Measurements from ENCODE around the gene ANKRD22. TPM values are rescaled to one million over a fixed set of nuclear protein-coding genes. Genes with fewer than 3 reads are reported as not detected.

ANKRD22 gene
- polyA plus RNA-seq (2013, experiment 1 of 2; ENCODE audit: insufficient read length), result 0.41 TPM
- 0.54 TPM for polyA plus RNA-seq (2013, experiment 2 of 2; ENCODE audit: insufficient read length)

DNA sequence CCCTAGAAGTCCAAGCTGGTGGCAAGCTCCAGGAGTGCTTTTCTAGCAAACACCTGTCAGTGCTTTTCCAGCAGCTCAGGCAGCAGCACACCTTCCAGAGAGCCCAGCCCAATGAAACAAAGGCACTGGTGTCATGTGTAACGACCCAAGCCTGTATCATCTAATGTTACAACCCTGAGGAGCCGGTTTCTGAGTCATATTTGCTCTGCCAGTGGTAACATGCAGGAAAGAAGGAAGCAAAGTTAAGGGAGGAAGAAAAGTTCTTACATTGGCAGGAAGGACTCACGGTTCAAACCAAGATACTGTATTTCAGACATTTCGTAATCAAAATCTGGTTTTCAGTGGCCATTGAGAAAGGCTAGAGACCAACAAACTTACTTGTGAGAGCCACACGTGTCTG is at the start of gene ANKRD22:
Gene ANKRD22, minus strand, starts transcription at position 139 of the 400 bp plus-strand sequence. CDS start 237 bp downstream, outside the sequence.
- no peak for DNase-seq

GRCh38 chr10:88899886-88900285 is 48.2 kb upstream of the ANKRD22 start:
- DNase-seq, result no peak

- DNase-seq, result no peak
Observed at GRCh38 chr10:88898727-88899126, 47.1 kb upstream of the ANKRD22 start.

DNA sequence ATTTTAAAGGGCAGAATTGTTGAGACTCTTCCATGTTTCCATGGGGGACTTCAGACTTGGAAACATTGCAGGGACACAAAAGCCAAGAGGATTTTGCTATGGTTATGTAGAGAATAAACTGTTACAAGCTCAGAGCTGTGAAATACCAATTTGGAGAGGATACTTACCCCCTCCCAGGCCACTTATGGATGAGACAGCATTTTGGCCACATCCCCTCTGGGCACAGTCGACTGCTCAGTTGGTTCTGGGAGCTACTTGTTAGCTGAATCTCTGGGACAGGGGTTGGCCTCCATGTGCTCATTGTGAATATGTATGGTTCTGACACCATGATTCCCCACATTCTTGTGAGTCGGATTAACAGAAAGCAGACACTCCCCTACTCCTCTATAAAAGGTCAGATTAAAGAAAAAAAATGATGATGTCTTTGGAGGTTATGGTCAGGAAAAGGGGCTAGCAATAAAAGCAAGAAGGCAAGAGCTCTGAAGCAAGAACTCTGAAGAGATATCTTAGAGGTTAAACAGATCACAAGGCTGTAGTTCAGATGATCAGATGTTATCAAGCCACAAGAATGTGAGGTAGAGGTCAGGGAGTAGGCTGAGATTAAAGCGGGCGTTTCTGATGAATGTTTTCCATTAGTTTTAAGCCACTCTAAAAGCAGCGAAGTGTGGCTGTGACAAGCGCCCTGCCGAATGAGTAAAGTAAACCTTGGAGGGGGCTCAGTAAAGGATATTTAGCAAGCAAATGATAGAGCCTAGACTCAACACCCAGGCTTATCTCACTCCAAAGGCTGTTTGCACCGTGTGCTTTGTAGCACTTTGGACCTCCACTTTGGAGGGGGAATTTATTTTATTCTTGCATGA is 45.6 kb upstream of the ANKRD22 start:
- peak; percentile 28 for DNase-seq

GRCh38 chr10:88896372-88896993 is 44.8 kb upstream of the ANKRD22 start:
- no peak for DNase-seq

DNA sequence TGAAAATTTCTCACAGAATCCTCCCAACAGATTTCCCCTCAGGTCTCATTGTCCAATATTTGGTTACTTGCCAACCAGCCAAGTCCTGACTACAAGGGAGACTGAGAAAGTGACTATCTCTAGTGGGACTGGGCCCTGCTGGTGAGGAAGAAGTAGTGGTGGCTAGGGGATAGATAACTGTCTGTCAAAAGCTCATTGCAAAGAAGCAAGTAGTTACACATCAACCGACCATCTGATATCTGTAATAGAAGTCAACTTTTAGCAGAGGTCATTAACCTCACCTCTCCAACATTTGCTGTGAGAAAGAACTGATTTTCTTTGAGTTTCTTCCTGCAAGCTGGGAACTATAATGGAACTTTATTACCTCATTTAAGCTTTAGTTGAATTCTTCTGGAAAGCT is 43.6 kb upstream of the ANKRD22 start:
- DNase-seq, result no peak

GRCh38 chr10:88893611-88894010 is 42.0 kb upstream of the ANKRD22 start:
- peak; percentile 29 for DNase-seq

GRCh38 chr10:88892222-88892967 is 40.8 kb upstream of the ANKRD22 start:
- DNase-seq, result peak; percentile 72

DNA sequence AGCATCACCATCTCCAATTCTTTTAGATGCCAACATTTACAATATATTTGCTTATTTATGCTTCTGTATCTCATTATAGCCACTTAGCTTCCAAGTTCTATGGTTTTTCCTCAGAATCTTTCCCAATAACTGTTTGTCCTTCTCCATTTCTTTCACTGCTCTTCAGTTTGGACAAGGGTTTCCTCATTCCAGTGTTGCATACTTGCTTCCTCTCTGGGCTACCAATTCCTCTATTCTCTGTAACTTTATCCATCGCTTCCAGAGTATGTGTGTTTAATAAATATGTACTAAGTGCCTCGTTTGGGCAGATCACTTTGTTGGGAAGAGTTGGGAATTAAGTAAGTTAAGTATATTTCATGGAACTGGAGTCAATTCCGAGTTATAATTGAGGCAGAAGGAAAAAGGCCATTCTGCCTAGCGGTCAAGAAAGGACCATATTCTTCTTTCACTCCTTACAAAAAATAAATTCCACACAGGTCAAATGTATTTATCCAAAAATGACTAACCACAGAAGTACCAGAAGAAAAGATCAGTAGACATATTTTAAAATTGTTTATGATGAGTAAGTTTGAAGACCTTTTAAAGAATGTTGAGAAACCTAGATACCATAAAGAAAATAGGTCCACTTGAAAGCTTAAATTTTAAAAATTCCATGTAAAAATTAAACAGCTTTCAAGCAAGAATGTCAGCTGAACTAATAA is 39.2 kb upstream of the ANKRD22 start:
- DNase-seq, result peak; percentile 40

DNA sequence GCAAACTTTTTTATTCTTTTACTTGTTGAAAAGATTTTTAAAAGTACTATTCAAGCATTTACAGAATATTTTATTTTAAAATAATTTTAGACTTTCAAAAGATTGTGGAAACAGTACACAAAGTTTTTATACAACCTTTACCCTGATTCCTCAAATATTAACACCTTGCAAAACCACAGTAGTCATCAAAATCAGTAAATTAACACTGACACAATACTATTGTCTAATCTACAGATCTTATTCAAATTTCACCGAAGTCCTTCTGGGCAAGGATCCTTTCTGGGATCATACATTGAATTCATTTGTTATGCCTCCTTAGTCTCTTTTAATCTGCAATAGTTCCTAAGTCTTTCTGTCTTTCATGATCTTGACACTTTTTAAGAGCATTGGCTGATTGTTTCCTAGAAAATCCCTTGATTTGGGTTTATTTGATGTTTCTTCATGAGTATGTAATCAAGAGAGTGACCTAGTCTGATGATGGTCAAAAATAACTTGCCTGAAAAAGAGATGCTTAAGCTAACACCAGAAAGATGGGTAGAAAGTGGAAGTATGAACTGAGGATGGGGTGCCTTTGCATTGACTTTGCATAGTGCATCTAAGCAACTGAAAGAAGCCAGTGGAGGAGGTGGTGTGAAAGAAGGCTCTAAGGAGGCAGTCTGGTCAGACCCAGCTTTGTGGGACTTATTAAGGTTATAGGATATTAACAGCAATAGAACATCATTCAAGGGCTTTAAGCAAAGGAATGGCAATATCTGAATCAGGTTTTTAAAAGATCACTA is 38.1 kb upstream of the ANKRD22 start:
- no peak for DNase-seq

DNA sequence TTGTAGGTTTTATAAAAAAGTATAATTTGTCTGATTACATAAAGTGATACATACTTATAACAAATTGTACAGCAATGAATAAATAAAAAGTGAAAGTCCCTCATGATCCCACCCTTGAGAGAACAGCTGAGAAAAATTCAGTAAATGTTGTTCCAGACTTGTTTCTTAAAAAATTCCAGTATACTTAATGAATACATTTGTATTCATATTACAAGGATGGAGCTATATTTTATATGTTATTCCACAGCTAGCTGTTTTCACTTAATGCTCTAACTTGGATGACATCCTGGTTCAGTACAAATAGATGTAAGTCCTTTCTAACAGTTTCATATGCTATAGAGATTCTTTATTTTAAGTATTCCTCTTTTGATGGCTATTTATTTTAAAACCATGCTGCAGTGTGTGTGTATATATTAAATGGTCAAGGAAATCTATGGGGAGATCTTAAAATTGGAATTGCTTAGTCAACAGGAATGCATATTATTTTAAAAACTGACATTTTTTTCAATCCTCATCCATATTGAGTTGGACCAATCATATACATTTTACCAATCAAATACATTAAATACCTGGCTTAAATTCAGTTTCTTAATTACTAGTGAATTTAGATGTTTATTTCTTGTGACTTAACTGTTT is 37.3 kb upstream of the ANKRD22 start:
- no peak for DNase-seq

DNA sequence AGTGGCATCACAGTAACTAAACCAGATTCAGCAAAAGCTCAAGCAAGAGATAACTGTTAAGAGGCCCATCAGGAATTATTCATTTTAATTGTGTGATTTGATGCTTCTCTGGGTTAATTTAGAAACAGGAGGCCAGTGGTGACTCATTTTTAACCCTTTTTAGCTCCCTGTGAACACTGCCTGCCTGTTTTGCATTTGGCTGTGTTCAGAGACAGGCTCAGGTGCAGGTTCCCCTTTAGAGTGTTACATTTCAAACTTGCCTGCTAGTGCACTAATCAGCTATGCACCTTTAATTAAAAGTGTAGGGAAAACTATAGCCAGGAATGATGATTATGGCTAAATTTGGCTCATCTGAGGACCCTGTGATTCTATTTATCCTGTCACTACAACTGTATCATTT is 34.9 kb upstream of the ANKRD22 start:
- no peak for DNase-seq

GRCh38 chr10:88883448-88883809 is 31.8 kb upstream of the ANKRD22 start:
- no peak for DNase-seq

GRCh38 chr10:88882646-88883447 is 31.2 kb upstream of the ANKRD22 start:
- peak; percentile 78 for DNase-seq

GRCh38 chr10:88881922-88882645 is 30.4 kb upstream of the ANKRD22 start:
- no peak for DNase-seq

DNA sequence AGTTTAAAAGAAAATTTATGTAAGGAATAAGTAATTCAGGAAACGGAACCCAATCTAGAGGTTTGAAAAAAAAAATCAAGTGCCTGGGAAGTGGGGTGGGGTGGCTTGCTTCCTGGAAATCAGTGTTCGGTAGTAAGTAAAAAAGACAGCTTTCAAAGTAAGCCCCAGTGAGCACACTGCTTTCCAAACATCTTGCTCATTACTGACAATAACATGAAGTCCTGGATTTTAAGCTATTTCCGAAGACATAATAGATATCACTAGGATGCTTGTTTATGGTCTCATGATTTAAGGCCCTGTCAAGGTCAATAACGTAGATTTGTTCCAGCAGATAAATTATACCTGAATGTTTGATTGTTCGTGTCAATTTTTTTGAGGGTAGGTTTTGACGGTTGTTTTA is 29.7 kb upstream of the ANKRD22 start:
- no peak for DNase-seq

GRCh38 chr10:88880282-88881076 is 28.8 kb upstream of the ANKRD22 start:
- DNase-seq, result peak; percentile 66

DNA sequence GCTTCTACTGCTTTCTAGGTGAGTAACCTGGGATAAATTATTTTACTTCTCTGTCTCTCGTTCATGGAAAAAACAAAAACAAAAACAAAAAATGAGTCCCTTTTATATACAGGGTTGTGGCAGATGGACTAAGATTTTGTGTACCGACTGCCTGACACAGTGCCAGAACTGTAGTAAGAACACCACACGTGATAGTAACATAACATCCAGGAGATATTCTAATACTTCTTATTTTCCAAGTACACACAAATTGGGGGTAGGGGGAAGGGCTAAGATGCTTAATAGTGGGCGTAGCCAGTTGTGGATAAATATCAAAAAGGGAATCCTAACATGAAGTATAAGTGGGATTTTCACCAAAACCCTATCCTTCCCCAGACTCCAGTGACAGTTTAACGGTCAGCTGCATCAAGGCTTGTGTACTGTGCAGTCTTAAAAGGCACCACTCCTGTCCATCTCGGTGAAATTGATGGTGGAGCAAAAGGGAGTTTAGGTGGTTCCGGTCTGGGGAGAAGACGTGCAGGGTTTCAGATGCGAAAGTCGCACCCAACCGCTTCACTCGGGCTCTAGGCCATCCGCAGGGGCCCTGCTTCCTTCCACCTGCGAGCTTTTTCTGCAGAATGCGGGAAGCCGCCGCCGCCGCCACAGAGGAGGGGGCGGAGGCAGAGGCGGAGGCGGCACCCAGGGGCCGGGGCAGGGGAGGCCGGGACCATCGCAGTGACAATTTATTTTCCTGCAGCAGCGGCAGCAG is 28.1 kb upstream of the ANKRD22 start, which contains the start of gene STAMBPL1:
Gene STAMBPL1, plus strand, starts transcription at position 712 of the 748 bp plus-strand sequence. CDS start 21,464 bp downstream, outside the sequence.
- DNase-seq, result no peak

Data from fibroblast of skin of scalp (primary cell).